Hematopoietic multipotent progenitor cell (in vitro differentiated cells): Measurements from ENCODE around the gene PDE8B. TPM values are rescaled to one million over a fixed set of nuclear protein-coding genes. Genes with fewer than 3 reads are reported as not detected.

Experiments
- DNase-seq, 3 donors: peaks; one replicate each; pipeline ENCODE4 v3.0.0-alpha.2; 2011 to 2015; ENCODE audit warnings: low read depth in 2 of 3, low spot score in 2 of 3
- total RNA-seq: library from RNA; depleted of rRNA; stranded (reverse); fragments of >200 nt; gene quantifications from one replicate; pipeline ENCODE4 v1.2.3, GENCODE V29; 2012

PDE8B gene
- total RNA-seq, 1 donor: 0.27 TPM

DNA sequence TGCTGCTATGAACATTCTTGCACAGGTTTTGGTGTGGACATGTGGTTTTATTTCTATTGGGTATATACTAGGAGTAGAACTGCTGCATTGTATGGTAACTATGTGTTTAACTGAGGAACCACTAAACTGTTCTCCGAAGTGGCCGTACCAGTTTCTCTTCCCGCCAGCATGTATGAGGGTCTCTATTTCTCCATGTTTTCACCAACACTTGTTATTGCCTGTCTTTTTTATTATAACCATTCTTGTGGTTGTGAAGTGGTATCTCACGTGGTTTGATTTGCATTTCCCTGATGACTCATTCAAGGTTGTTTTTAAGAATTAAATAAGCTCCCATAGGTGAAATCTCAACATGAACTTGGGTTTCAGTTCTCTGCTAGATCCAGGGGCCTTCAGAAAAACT, 19.4 kb downstream of the PDE8B start:
- no peak for DNase-seq

GRCh38 chr5:77230727-77231470, 20.4 kb downstream of the PDE8B start:
- DNase-seq: peak in 2 of 3 donors; percentile 16 to 58

- DNase-seq: peak in 1 of 3 donors; percentile 7
Observed at GRCh38 chr5:77231471-77232138, 21.1 kb downstream of the PDE8B start.

DNA sequence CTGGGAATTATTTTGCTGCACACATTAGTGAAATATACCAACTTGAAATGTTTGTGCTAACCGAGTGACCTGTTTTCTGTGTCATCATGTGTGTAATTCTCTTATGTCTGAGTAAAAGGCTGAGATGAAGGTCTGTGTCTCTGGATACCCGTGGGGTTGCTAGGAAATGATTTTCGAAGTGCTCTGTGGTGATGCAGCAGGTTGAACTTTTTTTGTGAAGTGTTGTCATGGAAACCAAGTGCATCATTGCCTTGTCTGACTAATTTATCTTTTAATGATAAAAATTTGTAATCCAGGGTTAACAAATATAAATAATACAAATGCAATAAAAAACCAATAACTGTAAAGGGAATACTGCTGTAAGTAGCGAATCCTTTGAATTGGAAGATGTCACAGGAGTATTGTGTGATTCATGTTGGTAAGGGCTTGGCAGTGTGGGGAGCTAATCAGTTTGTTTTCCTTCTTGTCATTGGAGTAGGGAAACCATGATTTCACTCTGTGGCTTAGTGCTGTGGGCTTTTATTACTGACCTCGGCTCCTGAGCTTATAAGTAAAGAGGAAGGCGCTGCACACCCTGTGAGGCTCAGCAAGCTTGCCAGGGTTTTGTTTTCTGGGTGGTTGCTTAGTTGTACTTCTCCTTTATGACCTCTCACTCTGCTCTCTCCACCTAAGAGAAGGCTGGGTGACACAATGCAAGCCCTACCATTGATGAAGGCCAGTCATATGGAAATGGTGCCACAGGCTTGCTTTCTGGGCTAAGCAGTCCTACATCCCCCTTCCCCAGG, 22.3 kb downstream of the PDE8B start:
- DNase-seq: peak in 2 of 3 donors; percentile 45 to 77

- no peak for DNase-seq
Observed at GRCh38 chr5:77235846-77236721, 25.6 kb downstream of the PDE8B start.

- peak in 2 of 3 donors; percentile 21 to 54 for DNase-seq
Observed at GRCh38 chr5:77239126-77239741, 28.8 kb downstream of the PDE8B start.

GRCh38 chr5:77241444-77241843, 31.0 kb downstream of the PDE8B start:
- no peak for DNase-seq

- DNase-seq: no peak
Observed at GRCh38 chr5:77249475-77249874, 39.0 kb downstream of the PDE8B start.

GRCh38 chr5:77250021-77250420, 39.5 kb downstream of the PDE8B start:
- no peak for DNase-seq

- DNase-seq: no peak
Observed at GRCh38 chr5:77251921-77252320, 41.4 kb downstream of the PDE8B start.

- DNase-seq: no peak
Observed at GRCh38 chr5:77255617-77256016, 45.1 kb downstream of the PDE8B start.

- DNase-seq: no peak
Observed at GRCh38 chr5:77256406-77256805, 45.9 kb downstream of the PDE8B start.

GRCh38 chr5:77258652-77259051, 48.2 kb downstream of the PDE8B start:
- DNase-seq: no peak

- DNase-seq: no peak
Observed at GRCh38 chr5:77259476-77259875, 49.0 kb downstream of the PDE8B start.

- no peak for DNase-seq
Observed at GRCh38 chr5:77262697-77263096, 52.2 kb downstream of the PDE8B start.

- no peak for DNase-seq
Observed at GRCh38 chr5:77266291-77266690, 55.8 kb downstream of the PDE8B start.

DNA sequence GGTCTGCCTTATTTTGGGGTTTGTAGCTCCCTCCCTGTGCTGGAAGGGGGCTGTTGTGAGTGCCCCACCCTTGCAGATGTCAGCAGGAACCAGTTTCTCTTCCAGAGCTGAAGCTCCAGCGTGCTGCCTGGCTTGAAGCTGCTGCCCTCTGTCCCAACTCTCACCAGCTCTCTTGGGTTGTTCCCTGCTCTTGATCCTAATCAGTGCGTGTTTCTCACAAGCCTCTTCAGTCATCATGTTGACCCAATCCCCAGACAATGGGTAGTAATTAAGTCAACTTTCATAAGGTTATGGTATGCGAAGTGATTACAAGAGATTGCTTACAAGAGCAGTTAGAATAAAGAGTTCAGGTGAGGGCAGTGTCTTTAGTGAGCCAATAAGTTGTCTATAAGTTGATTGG, 57.0 kb downstream of the PDE8B start:
- no peak for DNase-seq

DNA sequence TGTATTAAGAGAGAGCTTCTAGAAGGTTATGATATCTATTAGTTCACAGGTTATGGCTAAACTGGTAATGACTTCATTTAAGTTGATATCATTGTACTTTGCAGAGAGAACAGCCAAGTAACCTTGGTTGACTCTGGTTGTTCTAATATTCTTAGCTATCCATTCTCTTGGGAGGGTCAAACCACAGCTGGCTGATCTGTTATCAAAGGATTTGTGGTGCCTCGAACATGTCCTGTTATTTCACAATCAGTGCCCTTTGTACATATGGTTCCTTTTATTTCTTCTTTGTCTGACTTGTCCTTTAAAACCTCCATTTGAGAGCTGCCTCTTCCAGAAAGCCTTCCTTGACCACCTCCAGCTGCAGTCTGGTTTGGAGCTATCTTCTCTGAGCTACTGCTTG, 61.7 kb downstream of the PDE8B start:
- no peak for DNase-seq

DNA sequence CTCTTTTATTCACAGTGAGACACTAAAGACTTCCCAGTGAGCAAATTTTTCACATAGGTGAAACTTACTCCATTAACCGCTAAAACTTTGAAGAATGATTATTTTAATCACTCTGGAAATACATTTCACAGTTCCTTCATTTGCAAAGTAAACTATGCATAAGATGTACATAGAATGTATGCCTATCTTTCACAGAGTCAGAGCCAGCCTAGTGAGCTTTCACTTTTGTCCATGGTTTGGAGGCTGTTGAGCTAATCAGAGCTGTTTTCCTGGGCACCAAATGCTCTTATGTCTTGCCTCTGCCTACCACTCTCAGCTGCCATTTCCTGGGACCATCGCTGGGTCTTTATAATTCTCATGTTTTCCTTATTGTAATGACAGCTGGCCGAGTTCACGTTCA, 67.3 kb downstream of the PDE8B start:
- DNase-seq: no peak

DNA sequence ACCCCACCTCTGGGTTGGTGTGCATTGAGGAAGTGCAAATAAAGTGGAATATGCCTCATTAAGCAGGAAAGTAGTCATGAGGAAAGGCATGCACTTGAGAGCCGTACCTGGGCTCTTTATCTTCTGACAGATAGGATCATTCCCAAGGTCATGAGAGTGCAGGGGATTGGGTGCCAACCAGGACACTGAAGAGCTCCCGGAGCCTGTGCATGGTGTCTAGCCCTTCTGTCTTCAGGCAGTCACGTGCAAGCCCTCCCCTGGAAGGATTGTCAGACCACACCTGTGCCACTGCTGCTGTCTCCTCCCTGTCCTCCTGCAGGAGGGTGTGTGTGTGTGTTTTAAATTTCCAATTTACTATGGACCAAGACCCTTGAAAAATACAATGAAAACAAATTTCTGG, 69.6 kb downstream of the PDE8B start:
- no peak for DNase-seq
